ENCODE measurements around the gene PDE10A. TPM values are rescaled to one million over a fixed set of nuclear protein-coding genes. Genes with fewer than 3 reads are reported as not detected.

PDE10A gene
- total and polyA plus RNA-seq, 5 donors from 2014 or later, result not detected

DNA sequence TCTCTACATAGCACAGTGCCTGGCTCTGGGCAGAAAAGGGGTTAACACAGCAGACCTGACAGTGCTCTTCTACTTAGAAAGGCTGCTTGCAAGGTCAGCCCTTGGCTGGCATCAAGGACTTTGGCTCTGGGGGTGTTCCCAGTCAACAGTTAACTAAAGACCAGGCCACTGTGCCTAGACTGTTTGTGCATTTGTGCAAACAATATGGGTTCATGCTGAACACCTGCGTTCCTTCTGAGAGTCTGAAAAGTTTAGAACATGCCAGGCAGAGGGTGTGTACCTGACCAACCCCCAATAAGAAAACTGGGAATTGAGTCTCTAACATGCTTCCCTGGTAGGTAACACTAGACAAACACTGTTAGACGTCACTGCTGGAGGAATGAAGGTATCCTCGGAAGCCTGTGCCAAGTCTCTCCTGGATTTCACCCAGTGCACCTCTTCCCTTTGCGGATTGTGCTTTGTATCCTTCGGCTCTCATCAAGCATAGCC is 110.7 kb downstream of the PDE10A start:
- Histone ChIP-seq H3K9me3 (ENCODE audit: control insufficient read depth in 2 of 2, low read length in 2 of 2) (no peaks in the 10 kb centered on the region), H3K4me1 (ENCODE audit: control insufficient read depth, insufficient read depth, low read length, poor library complexity, severe bottlenecking) (no peaks in the 10 kb centered on the region), H3K27me3 (ENCODE audit: control insufficient read depth, insufficient read depth, low read length) (no peaks in the 10 kb centered on the region), H3K4me3 (ENCODE audit: low read depth, low read length) (no peak overlapping the region), H3K36me3 (ENCODE audit: control insufficient read depth, insufficient read depth, low read length) (no peaks in the 10 kb centered on the region), H3K27ac (ENCODE audit: insufficient read depth, low read length, poor library complexity, severe bottlenecking) (no peak overlapping the region)
- peaks cover 0 to 9% (median 1%) of the 10 kb centered on the region in 7 donors for H3K9me3 Mint-ChIP-seq
- no peak for ATAC-seq (ENCODE audit: low read depth in 2 of 2)
- no peaks in the 10 kb centered on the region for H3K4me1 Mint-ChIP-seq
- no peak overlapping the region for H3K27ac Mint-ChIP-seq
- H3K36me3 Mint-ChIP-seq, result no peaks in the 10 kb centered on the region
- DNase-seq, result no peak
- no peaks in the 10 kb centered on the region for H3K27me3 Mint-ChIP-seq
- H3K4me3 Mint-ChIP-seq, result no peak overlapping the region

DNA sequence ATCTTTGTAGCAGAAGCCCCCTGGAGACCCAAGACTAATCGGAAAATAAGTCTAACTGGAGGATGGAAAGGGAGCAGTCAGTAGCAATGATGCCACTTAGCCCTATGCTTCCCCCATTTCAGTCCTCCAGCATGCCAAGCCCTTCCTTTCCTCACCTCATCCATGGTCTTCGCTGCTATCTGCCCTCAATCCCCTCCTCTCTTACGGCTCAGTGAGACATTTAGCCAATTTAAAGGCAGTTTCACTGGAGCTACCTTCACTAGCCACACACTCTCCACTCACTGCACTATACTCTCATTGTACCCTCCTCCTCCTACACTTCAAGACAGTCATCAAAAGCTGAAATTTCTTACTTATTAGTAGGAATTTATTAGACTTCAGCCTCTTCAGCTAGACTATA is 111.2 kb downstream of the PDE10A start:
- H3K4me1 Mint-ChIP-seq, result no peaks in the 10 kb centered on the region
- H3K9me3 Mint-ChIP-seq, result peaks cover 0 to 9% (median 0%) of the 10 kb centered on the region in 7 donors
- no peaks in the 10 kb centered on the region for H3K4me1 ChIP-seq (ENCODE audit: control insufficient read depth, insufficient read depth, low read length, poor library complexity, severe bottlenecking)
- no peaks in the 10 kb centered on the region for H3K36me3 Mint-ChIP-seq
- no peaks in the 10 kb centered on the region for H3K27me3 Mint-ChIP-seq
- no peaks in the 10 kb centered on the region for H3K27me3 ChIP-seq (ENCODE audit: control insufficient read depth, insufficient read depth, low read length)
- H3K27ac Mint-ChIP-seq, result peak overlapping the region in 1 of 3 donors; percentile 85
- H3K36me3 ChIP-seq (ENCODE audit: control insufficient read depth, insufficient read depth, low read length), result no peaks in the 10 kb centered on the region
- H3K9me3 ChIP-seq (ENCODE audit: control insufficient read depth in 2 of 2, low read length in 2 of 2), result no peaks in the 10 kb centered on the region
- no peak for DNase-seq
- H3K4me3 Mint-ChIP-seq, result no peak overlapping the region
- no peak overlapping the region for H3K27ac ChIP-seq (ENCODE audit: insufficient read depth, low read length, poor library complexity, severe bottlenecking)
- no peak for ATAC-seq (ENCODE audit: low read depth in 2 of 2)
- H3K4me3 ChIP-seq (ENCODE audit: low read depth, low read length), result no peak overlapping the region

DNA sequence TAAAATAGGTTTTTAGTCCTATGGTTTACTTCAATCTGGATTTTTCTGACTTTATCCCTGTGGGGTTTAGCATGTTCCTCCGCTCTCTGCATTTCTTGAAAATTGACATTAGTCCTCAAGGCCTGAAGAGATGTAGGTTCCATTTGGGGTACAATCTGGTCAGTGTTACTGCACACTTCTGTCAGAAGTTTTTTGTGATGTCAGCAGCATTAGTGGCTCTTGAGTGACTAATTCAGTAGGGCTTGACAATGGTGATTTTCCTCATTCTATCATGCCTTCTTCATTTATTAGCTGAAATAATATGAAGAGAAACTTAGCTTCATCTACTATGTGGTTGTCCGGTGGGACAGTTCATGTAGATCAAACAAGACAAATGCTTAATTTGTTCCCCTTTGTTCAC is 114.6 kb downstream of the PDE10A start:
- Histone ChIP-seq H3K27me3 (ENCODE audit: control insufficient read depth, insufficient read depth, low read length) (no peaks in the 10 kb centered on the region), H3K4me3 (ENCODE audit: low read depth, low read length) (no peak overlapping the region), H3K9me3 (ENCODE audit: control insufficient read depth in 2 of 2, low read length in 2 of 2) (no peaks in the 10 kb centered on the region), H3K36me3 (ENCODE audit: control insufficient read depth, insufficient read depth, low read length) (no peaks in the 10 kb centered on the region), H3K27ac (ENCODE audit: insufficient read depth, low read length, poor library complexity, severe bottlenecking) (no peak overlapping the region), H3K4me1 (ENCODE audit: control insufficient read depth, insufficient read depth, low read length, poor library complexity, severe bottlenecking) (no peaks in the 10 kb centered on the region)
- Mint-ChIP-seq H3K9me3 (peaks cover 0 to 9% (median 0%) of the 10 kb centered on the region in 7 donors), H3K27me3 (no peaks in the 10 kb centered on the region), H3K4me3 (no peak overlapping the region), H3K36me3 (no peaks in the 10 kb centered on the region), H3K4me1 (no peaks in the 10 kb centered on the region), H3K27ac (no peak overlapping the region)
- DNase-seq (no peak), ATAC-seq (ENCODE audit: low read depth in 2 of 2) (no peak)

DNA sequence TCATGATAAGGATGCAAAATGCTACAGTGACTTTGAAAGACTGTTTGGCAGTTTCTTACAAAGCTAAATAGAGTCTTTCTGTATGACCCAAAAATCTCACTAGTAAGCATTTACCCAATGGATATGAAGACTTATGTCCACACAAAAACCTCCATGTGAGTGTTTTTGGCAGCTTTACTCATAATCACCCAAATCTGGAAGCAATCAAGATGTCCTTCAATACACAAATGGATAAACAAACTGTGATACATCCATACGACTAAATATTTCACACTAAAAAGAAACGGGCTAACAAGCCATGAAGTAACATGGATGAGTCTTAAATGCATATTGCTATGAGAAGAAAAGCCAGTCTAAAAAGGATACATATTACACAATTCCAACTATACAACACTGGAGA is 117.2 kb downstream of the PDE10A start:
- Mint-ChIP-seq H3K27me3 (no peaks in the 10 kb centered on the region), H3K4me3 (no peak overlapping the region), H3K36me3 (no peaks in the 10 kb centered on the region), H3K9me3 (peaks cover 0 to 9% (median 0%) of the 10 kb centered on the region in 7 donors), H3K27ac (no peak overlapping the region), H3K4me1 (no peaks in the 10 kb centered on the region)
- H3K27me3 ChIP-seq (ENCODE audit: control insufficient read depth, insufficient read depth, low read length), result no peaks in the 10 kb centered on the region
- ATAC-seq (ENCODE audit: low read depth in 2 of 2), result no peak
- no peak overlapping the region for H3K4me3 ChIP-seq (ENCODE audit: low read depth, low read length)
- no peak overlapping the region for H3K27ac ChIP-seq (ENCODE audit: insufficient read depth, low read length, poor library complexity, severe bottlenecking)
- H3K9me3 ChIP-seq (ENCODE audit: control insufficient read depth in 2 of 2, low read length in 2 of 2), result no peaks in the 10 kb centered on the region
- no peaks in the 10 kb centered on the region for H3K36me3 ChIP-seq (ENCODE audit: control insufficient read depth, insufficient read depth, low read length)
- H3K4me1 ChIP-seq (ENCODE audit: control insufficient read depth, insufficient read depth, low read length, poor library complexity, severe bottlenecking), result no peaks in the 10 kb centered on the region
- DNase-seq, result no peak

DNA sequence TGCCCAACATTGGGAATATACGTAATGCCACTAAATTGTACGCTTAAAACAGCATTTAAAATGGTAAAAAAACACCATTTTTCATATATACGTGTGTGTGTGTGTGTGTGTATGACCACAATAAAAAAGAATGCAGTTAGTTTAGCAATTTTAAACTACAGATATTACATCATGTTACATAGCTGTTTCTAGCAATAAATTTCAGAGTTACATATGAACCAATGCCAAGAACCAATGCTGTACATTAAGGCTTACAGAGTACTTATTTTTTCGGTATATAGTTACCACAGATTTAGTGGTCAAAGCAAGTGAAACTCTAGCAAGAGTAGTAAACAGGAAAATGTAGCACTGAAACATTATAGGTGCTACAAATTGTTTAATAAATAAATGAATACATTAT is 119.3 kb downstream of the PDE10A start:
- H3K27ac Mint-ChIP-seq, result no peak overlapping the region
- Histone ChIP-seq H3K4me3 (ENCODE audit: low read depth, low read length) (no peak overlapping the region), H3K9me3 (ENCODE audit: control insufficient read depth in 2 of 2, low read length in 2 of 2) (no peaks in the 10 kb centered on the region), H3K27ac (ENCODE audit: insufficient read depth, low read length, poor library complexity, severe bottlenecking) (no peak overlapping the region), H3K4me1 (ENCODE audit: control insufficient read depth, insufficient read depth, low read length, poor library complexity, severe bottlenecking) (no peaks in the 10 kb centered on the region), H3K27me3 (ENCODE audit: control insufficient read depth, insufficient read depth, low read length) (no peaks in the 10 kb centered on the region), H3K36me3 (ENCODE audit: control insufficient read depth, insufficient read depth, low read length) (no peaks in the 10 kb centered on the region)
- H3K27me3 Mint-ChIP-seq, result no peaks in the 10 kb centered on the region
- DNase-seq, result no peak
- H3K36me3 Mint-ChIP-seq, result no peaks in the 10 kb centered on the region
- no peak for ATAC-seq (ENCODE audit: low read depth in 2 of 2)
- no peaks in the 10 kb centered on the region for H3K4me1 Mint-ChIP-seq
- H3K4me3 Mint-ChIP-seq, result no peak overlapping the region
- H3K9me3 Mint-ChIP-seq, result peaks cover 0 to 9% (median 0%) of the 10 kb centered on the region in 7 donors

DNA sequence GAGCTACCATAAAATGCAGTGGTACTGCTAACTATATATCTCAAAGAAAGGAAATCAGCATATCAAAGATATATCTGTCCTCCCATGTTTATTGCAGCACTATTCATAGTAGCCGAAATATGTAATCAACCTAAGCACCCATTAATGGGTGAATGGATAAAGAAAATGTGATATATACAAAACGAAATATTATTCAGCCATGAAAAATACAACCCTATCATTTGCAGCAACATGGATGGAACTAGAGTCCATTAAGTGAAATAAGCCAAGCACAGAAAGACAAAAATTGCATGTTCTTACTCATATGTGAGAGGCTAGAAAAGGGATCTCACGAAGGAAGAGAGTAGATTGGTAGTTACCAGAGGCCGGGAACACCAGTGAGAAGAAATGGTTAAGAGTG is 126.1 kb downstream of the PDE10A start:
- ATAC-seq (ENCODE audit: low read depth in 2 of 2), result no peak

DNA sequence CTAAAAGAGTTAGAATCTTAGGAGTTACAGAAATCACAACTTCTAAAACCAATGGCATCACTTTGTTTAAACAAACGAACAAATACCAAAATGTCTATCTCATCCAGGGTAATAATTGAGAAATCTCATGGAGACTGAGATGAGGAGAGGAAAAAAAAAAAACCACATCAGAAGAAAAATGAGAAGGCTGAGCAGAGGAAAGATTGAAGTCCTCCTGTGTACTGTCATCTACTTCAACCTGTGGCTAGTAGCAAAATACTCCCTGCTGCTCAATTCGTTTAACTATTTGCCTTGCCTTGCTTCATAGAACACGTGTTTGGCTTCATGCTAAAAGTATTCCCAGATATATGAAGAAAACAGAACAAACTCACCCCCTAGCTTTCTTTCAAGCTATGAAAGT is 143.7 kb downstream of the PDE10A start:
- Histone ChIP-seq H3K9me3 (ENCODE audit: control insufficient read depth in 2 of 2, low read length in 2 of 2) (no peaks in the 10 kb centered on the region), H3K4me1 (ENCODE audit: control insufficient read depth, insufficient read depth, low read length, poor library complexity, severe bottlenecking) (no peaks in the 10 kb centered on the region), H3K4me3 (ENCODE audit: low read depth, low read length) (no peak overlapping the region), H3K27me3 (ENCODE audit: control insufficient read depth, insufficient read depth, low read length) (no peaks in the 10 kb centered on the region), H3K27ac (ENCODE audit: insufficient read depth, low read length, poor library complexity, severe bottlenecking) (no peak overlapping the region), H3K36me3 (ENCODE audit: control insufficient read depth, insufficient read depth, low read length) (no peaks in the 10 kb centered on the region)
- no peak for DNase-seq
- Mint-ChIP-seq H3K27ac (peak overlapping the region in 1 of 3 donors; percentile 9), H3K4me3 (no peak overlapping the region), H3K9me3 (peaks cover 0 to 6% (median 2%) of the 10 kb centered on the region in 7 donors), H3K4me1 (no peaks in the 10 kb centered on the region), H3K27me3 (no peaks in the 10 kb centered on the region), H3K36me3 (no peaks in the 10 kb centered on the region)
- ATAC-seq (ENCODE audit: low read depth in 2 of 2), result no peak

More for the DNA sequence above, 126.1 kb downstream of the PDE10A start:
- Mint-ChIP-seq H3K36me3 (no peaks in the 10 kb centered on the region), H3K4me1 (no peaks in the 10 kb centered on the region), H3K4me3 (no peak overlapping the region), H3K27me3 (no peaks in the 10 kb centered on the region), H3K27ac (no peak overlapping the region), H3K9me3 (peaks cover 0 to 19% (median 4%) of the 10 kb centered on the region in 7 donors)
- DNase-seq, result no peak
- no peaks in the 10 kb centered on the region for H3K4me1 ChIP-seq (ENCODE audit: control insufficient read depth, insufficient read depth, low read length, poor library complexity, severe bottlenecking)
- no peak overlapping the region for H3K27ac ChIP-seq (ENCODE audit: insufficient read depth, low read length, poor library complexity, severe bottlenecking)
- H3K4me3 ChIP-seq (ENCODE audit: low read depth, low read length), result no peak overlapping the region
- H3K27me3 ChIP-seq (ENCODE audit: control insufficient read depth, insufficient read depth, low read length), result no peaks in the 10 kb centered on the region
- H3K9me3 ChIP-seq (ENCODE audit: control insufficient read depth in 2 of 2, low read length in 2 of 2), result no peaks in the 10 kb centered on the region
- H3K36me3 ChIP-seq (ENCODE audit: control insufficient read depth, insufficient read depth, low read length), result no peaks in the 10 kb centered on the region

DNA sequence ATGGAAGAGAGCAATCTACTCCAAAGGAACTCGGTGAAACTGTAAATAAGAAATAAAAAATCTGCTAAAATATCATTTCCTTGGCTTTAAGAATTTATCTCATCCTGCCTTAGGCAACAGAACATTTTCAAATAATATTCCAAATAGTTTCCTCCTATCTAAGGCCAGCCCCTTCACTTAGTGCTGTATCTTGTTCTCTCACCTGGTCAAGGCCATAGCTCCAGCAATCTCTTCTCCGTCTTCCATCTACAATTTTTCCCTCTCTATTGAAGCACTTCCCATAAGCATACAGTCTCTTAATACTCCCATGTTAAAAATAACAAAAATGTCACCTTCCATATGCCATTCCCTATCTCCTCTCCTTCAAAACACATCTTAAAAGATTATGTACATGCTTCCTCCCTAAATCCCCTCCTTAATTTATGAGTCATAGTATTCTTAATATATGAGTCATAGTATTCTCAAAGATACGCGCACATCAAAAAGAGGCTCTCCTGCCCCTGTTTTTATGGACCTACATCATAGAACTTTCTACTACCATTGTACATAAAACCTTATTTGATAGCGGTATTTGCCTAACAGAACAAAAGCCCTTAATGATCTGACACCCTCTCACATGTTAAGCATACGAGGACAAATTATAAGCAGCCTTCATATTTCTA is 146.9 kb downstream of the PDE10A start:
- no peak overlapping the region for H3K27ac Mint-ChIP-seq
- no peaks in the 10 kb centered on the region for H3K4me1 ChIP-seq (ENCODE audit: control insufficient read depth, insufficient read depth, low read length, poor library complexity, severe bottlenecking)
- no peaks in the 10 kb centered on the region for H3K36me3 ChIP-seq (ENCODE audit: control insufficient read depth, insufficient read depth, low read length)
- DNase-seq (no peak), ATAC-seq (ENCODE audit: low read depth in 2 of 2) (no peak)
- H3K4me3 Mint-ChIP-seq, result no peak overlapping the region
- no peaks in the 10 kb centered on the region for H3K9me3 ChIP-seq (ENCODE audit: control insufficient read depth in 2 of 2, low read length in 2 of 2)
- H3K4me1 Mint-ChIP-seq, result no peaks in the 10 kb centered on the region
- no peaks in the 10 kb centered on the region for H3K36me3 Mint-ChIP-seq
- no peaks in the 10 kb centered on the region for H3K27me3 ChIP-seq (ENCODE audit: control insufficient read depth, insufficient read depth, low read length)
- no peak overlapping the region for H3K27ac ChIP-seq (ENCODE audit: insufficient read depth, low read length, poor library complexity, severe bottlenecking)
- H3K4me3 ChIP-seq (ENCODE audit: low read depth, low read length), result no peak overlapping the region
- no peaks in the 10 kb centered on the region for H3K27me3 Mint-ChIP-seq
- peaks cover 0 to 6% (median 2%) of the 10 kb centered on the region in 7 donors for H3K9me3 Mint-ChIP-seq

Measured in CD4-positive, CD25-positive, alpha-beta regulatory T cell (primary cell).